ENCODE results near the gene ZCRB1.

GRCh38 chr12:42273706-42274105 is 52.2 kb downstream of the ZCRB1 start:
- TF ChIP-seq CTCF (IDR thresholded peaks at IDR 0.05) (no peak), POLR2A (IDR thresholded peaks at IDR 0.05) (no peak)
